Stomach smooth muscle (tissue), 2 donors: Measurements from ENCODE around the gene C16orf95.

Experiments
- H3K27ac ChIP-seq: one replicate; pipeline ENCODE4 v1.7.0; 2013; ENCODE audit warnings: mild to moderate bottlenecking, low read length, inconsistent platforms
- H3K27me3 ChIP-seq, 2 donors: one replicate each; pipeline ENCODE4 v1.7.0; 2013; ENCODE audit warnings: low read length in 2 of 2; ENCODE audit not compliant: insufficient read depth in 2 of 2, control insufficient read depth in 1 of 2
- H3K36me3 ChIP-seq, 2 donors: one replicate each; pipeline ENCODE4 v1.7.0; 2013; ENCODE audit warnings: low read length in 2 of 2; ENCODE audit not compliant: control insufficient read depth in 2 of 2, insufficient read depth in 2 of 2
- H3K4me1 ChIP-seq: one replicate; pipeline ENCODE4 v1.7.0; 2013; ENCODE audit warnings: low read length; ENCODE audit not compliant: control insufficient read depth, insufficient read depth
- H3K4me3 ChIP-seq, 2 donors: one replicate each; pipeline ENCODE4 v1.7.0; 2013; ENCODE audit warnings: low read length in 2 of 2
- H3K9ac ChIP-seq, 2 donors: one replicate each; pipeline ENCODE4 v1.7.0; 2013; ENCODE audit warnings: low read length in 2 of 2, mild to moderate bottlenecking in 1 of 2
- H3K9me3 ChIP-seq, 2 donors: one replicate each; pipeline ENCODE4 v1.7.0; 2013; ENCODE audit warnings: low read length in 2 of 2; ENCODE audit not compliant: control insufficient read depth in 2 of 2
- donor health status: healthy.
- donor health status: Pancreatic carcinoma.

The C16orf95 gene

GRCh38 chr16:87322833-87323726 lies 5.9 kb upstream of the C16orf95 start:
- no peak overlapping the region for H3K9ac ChIP-seq
- H3K4me3 ChIP-seq, result no peak overlapping the region
- no peaks in the 10 kb centered on the region for H3K9me3 ChIP-seq
- H3K27me3 ChIP-seq, result no peaks in the 10 kb centered on the region
- H3K4me1 ChIP-seq, result peaks cover 22% of the 10 kb centered on the region
- no peak overlapping the region for H3K27ac ChIP-seq
- peaks cover 0 to 2% of the 10 kb centered on the region in 2 donors for H3K36me3 ChIP-seq

- Histone ChIP-seq H3K27me3 (no peaks in the 10 kb centered on the region), H3K4me1 (peaks cover 24% of the 10 kb centered on the region), H3K36me3 (peaks cover 0 to 2% of the 10 kb centered on the region in 2 donors), H3K27ac (no peak overlapping the region), H3K4me3 (no peak overlapping the region), H3K9ac (no peak overlapping the region), H3K9me3 (no peaks in the 10 kb centered on the region)
Measured at GRCh38 chr16:87322360-87322759, 5.2 kb upstream of the C16orf95 start.

- Histone ChIP-seq H3K27me3 (no peaks in the 10 kb centered on the region), H3K36me3 (no peaks in the 10 kb centered on the region), H3K4me1 (peaks cover 24% of the 10 kb centered on the region), H3K9me3 (no peaks in the 10 kb centered on the region), H3K4me3 (no peak overlapping the region), H3K9ac (no peak overlapping the region), H3K27ac (no peak overlapping the region)
Measured at GRCh38 chr16:87321336-87322107, 4.3 kb upstream of the C16orf95 start.

GRCh38 chr16:87320510-87321227 lies 3.5 kb upstream of the C16orf95 start:
- no peak overlapping the region for H3K4me3 ChIP-seq
- H3K9me3 ChIP-seq, result no peaks in the 10 kb centered on the region
- H3K4me1 ChIP-seq, result peaks cover 24% of the 10 kb centered on the region

GRCh38 chr16:87319997-87320491 lies 2.9 kb upstream of the C16orf95 start:
- no peak overlapping the region for H3K27ac ChIP-seq

More at GRCh38 chr16:87320510-87321227, 3.5 kb upstream of the C16orf95 start:
- H3K9ac ChIP-seq, result no peak overlapping the region
- no peak overlapping the region for H3K27ac ChIP-seq
- no peaks in the 10 kb centered on the region for H3K36me3 ChIP-seq
- no peaks in the 10 kb centered on the region for H3K27me3 ChIP-seq

DNA sequence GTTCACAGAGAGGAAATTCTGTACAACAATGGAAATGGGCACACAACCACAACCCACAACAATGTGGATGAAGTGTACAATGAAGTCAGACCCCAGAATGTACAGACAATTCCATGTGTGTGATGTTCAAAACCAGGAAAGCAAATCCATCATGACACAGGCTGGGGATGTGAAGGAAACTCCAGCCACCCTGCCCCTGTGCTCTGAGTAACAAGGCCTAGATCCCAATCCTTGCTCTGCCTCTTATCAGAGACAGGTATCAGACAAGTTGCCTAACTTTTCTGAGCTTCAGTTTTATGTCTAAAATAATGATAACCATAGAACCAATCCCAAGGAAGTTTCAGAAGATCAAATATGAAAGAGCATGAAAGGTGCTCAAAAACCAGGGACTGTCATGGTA lies 1.8 kb upstream of the C16orf95 start:
- Histone ChIP-seq H3K9me3 (no peaks in the 10 kb centered on the region), H3K4me1 (peaks cover 12% of the 10 kb centered on the region), H3K9ac (no peak overlapping the region), H3K36me3 (no peaks in the 10 kb centered on the region), H3K27ac (no peak overlapping the region), H3K27me3 (no peaks in the 10 kb centered on the region), H3K4me3 (no peak overlapping the region)

More at GRCh38 chr16:87319997-87320491, 2.9 kb upstream of the C16orf95 start:
- Histone ChIP-seq H3K4me1 (peaks cover 20% of the 10 kb centered on the region), H3K9me3 (no peaks in the 10 kb centered on the region), H3K4me3 (no peak overlapping the region), H3K9ac (no peak overlapping the region), H3K36me3 (no peaks in the 10 kb centered on the region), H3K27me3 (no peaks in the 10 kb centered on the region)

- no peaks in the 10 kb centered on the region for H3K9me3 ChIP-seq
- peak overlapping the region; percentile 87 to 89 for H3K4me3 ChIP-seq
- peaks cover 12% of the 10 kb centered on the region for H3K4me1 ChIP-seq
- no peaks in the 10 kb centered on the region for H3K36me3 ChIP-seq
- H3K27me3 ChIP-seq, result no peaks in the 10 kb centered on the region
- peak overlapping the region; percentile 89 for H3K27ac ChIP-seq
- peak overlapping the region; percentile 93 for H3K9ac ChIP-seq
Measured at GRCh38 chr16:87317750-87318644, 805 bp upstream of the C16orf95 start.

- peak overlapping the region; percentile 89 for H3K27ac ChIP-seq
- no peaks in the 10 kb centered on the region for H3K36me3 ChIP-seq
- no peaks in the 10 kb centered on the region for H3K27me3 ChIP-seq
- H3K9ac ChIP-seq, result peak overlapping the region in 1 of 2 donors; percentile 68
- peaks cover 12% of the 10 kb centered on the region for H3K4me1 ChIP-seq
- H3K9me3 ChIP-seq, result no peaks in the 10 kb centered on the region
- peak overlapping the region; percentile 87 to 89 for H3K4me3 ChIP-seq
Measured at GRCh38 chr16:87316450-87316922, 706 bp downstream of the C16orf95 start.

DNA sequence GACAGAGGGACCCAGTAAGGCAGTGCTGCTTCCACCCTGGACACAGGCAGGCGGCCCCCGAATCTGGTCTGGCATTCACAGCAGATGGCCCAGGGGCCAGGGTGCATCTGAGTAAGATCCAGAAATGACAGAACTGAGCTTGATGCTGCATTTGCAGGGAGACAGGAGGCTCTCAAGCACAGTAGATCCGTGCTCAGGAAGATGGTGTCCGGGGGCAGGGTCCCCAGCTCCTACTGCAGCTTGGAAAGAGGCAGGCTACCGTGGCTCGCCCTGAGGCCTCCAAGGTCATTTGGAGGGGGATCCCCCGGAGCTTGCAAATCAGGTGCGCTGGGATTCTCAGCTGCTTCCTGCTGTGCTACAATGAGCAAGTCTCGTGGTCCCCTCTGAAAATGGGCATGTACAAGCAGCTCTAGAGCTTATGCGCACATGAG lies 2.2 kb downstream of the C16orf95 start:
- H3K9ac ChIP-seq, result no peak overlapping the region
- no peaks in the 10 kb centered on the region for H3K9me3 ChIP-seq
- no peak overlapping the region for H3K27ac ChIP-seq
- H3K36me3 ChIP-seq, result no peaks in the 10 kb centered on the region
- no peaks in the 10 kb centered on the region for H3K27me3 ChIP-seq
- H3K4me3 ChIP-seq, result no peak overlapping the region
- H3K4me1 ChIP-seq, result peaks cover 12% of the 10 kb centered on the region
